Endothelial cell of umbilical vein (primary cell): ENCODE data around the gene OTOP1.

Experiments
- EZH2 ChIP-seq: IDR thresholded peaks from 2 replicates; pipeline ENCODE4 v1.6.1; 2012; ENCODE audit warnings: borderline replicate concordance, low read depth, mild to moderate bottlenecking, moderate library complexity, low read length, inconsistent platforms; ENCODE audit not compliant: severe bottlenecking
- FOS ChIP-seq: IDR thresholded peaks from 2 replicates; pipeline ENCODE4 v1.6.1; 2011; ENCODE audit warnings: mild to moderate bottlenecking, low read length, moderate library complexity, borderline replicate concordance; ENCODE audit not compliant: insufficient read depth
- POLR2A ChIP-seq: IDR thresholded peaks from 2 replicates; pipeline ENCODE4 v1.6.1; 2012; ENCODE audit warnings: low read depth, mild to moderate bottlenecking, control low read depth, low read length
- POLR2AphosphoS5 ChIP-seq: IDR thresholded peaks from 2 replicates; pipeline ENCODE4 v1.6.1; 2012; ENCODE audit warnings: low read depth, mild to moderate bottlenecking, control low read depth, low read length, moderate library complexity; ENCODE audit not compliant: insufficient read depth
- TF ChIP-seq, protein P1 (sequence below), 2 donors: IDR thresholded peaks; 1 replicate in 1 of 2; 2 replicates in 1 of 2; pipeline ENCODE4 v1.5.1; 2011; ENCODE audit warnings: low read length in 2 of 2, mild to moderate bottlenecking in 2 of 2, moderate library complexity in 2 of 2, control low read depth in 1 of 2, inconsistent platforms in 1 of 2, low read depth in 1 of 2; ENCODE audit not compliant: insufficient read depth in 1 of 2; ENCODE audit errors: extremely low read depth in 1 of 2
- TF ChIP-seq, protein P2 (sequence below): IDR thresholded peaks from 2 replicates; pipeline ENCODE4 v1.6.1; 2011; ENCODE audit not compliant: insufficient read depth, insufficient read length

DNA sequence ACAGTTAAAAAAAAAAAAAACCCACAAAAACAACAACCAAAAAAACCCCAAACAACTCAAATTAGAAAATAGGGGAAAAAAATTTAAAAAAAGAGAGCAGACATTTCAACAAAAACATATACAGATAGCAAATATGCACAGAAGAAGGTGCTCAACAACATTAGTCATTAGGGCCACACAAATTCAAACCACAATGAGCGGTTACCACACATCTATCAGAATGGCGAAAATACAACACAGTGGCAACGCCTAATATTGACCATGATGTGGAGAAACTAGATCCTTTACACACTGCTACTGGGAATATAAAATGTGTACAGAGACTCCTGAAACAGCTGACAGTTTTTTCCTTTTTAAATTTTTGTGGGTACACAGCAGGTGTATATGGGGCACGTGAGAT, 43.8 kb upstream of the OTOP1 start:
- no peak for TF ChIP-seq EZH2
- TF ChIP-seq, protein P1, sequence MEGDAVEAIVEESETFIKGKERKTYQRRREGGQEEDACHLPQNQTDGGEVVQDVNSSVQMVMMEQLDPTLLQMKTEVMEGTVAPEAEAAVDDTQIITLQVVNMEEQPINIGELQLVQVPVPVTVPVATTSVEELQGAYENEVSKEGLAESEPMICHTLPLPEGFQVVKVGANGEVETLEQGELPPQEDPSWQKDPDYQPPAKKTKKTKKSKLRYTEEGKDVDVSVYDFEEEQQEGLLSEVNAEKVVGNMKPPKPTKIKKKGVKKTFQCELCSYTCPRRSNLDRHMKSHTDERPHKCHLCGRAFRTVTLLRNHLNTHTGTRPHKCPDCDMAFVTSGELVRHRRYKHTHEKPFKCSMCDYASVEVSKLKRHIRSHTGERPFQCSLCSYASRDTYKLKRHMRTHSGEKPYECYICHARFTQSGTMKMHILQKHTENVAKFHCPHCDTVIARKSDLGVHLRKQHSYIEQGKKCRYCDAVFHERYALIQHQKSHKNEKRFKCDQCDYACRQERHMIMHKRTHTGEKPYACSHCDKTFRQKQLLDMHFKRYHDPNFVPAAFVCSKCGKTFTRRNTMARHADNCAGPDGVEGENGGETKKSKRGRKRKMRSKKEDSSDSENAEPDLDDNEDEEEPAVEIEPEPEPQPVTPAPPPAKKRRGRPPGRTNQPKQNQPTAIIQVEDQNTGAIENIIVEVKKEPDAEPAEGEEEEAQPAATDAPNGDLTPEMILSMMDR (IDR thresholded peaks at IDR 0.05; ENCODE audit: extremely low read depth in 1 of 2, insufficient read depth in 1 of 2, low read depth in 1 of 2, low read length in 2 of 2), result no peak
- no peak for TF ChIP-seq POLR2A
- no peak for TF ChIP-seq POLR2AphosphoS5
- TF ChIP-seq, protein P2, sequence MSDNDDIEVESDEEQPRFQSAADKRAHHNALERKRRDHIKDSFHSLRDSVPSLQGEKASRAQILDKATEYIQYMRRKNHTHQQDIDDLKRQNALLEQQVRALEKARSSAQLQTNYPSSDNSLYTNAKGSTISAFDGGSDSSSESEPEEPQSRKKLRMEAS, result no peak
- TF ChIP-seq FOS, result no peak
